Glutamatergic neuron (in vitro differentiated cells): ENCODE results near the gene PAX9. TPM values are rescaled to one million over a fixed set of nuclear protein-coding genes. Genes with fewer than 3 reads are reported as not detected.

Source experiments
- DNase-seq: peaks from one replicate; pipeline ENCODE4 v3.0.0; 2022
- H3K27ac Mint-ChIP-seq: one replicate; pipeline ENCODE4 v1.8.0; 2020; ENCODE audit warnings: mild to moderate bottlenecking, mixed read lengths, inconsistent platforms; ENCODE audit not compliant: unreplicated experiment
- H3K27me3 Mint-ChIP-seq: one replicate; pipeline ENCODE4 v1.8.0; 2020; ENCODE audit warnings: mild to moderate bottlenecking, moderate library complexity, mixed read lengths, inconsistent platforms; ENCODE audit not compliant: unreplicated experiment
- H3K36me3 Mint-ChIP-seq: one replicate; pipeline ENCODE4 v1.8.0; 2020; ENCODE audit warnings: mild to moderate bottlenecking, mixed read lengths, inconsistent platforms; ENCODE audit not compliant: unreplicated experiment
- H3K4me1 Mint-ChIP-seq: one replicate; pipeline ENCODE4 v1.8.0; 2020; ENCODE audit warnings: mild to moderate bottlenecking, low read depth, mixed read lengths, inconsistent platforms; ENCODE audit not compliant: unreplicated experiment
- H3K4me3 Mint-ChIP-seq: one replicate; pipeline ENCODE4 v1.8.0; 2020; ENCODE audit warnings: mild to moderate bottlenecking, mixed read lengths, inconsistent platforms; ENCODE audit not compliant: unreplicated experiment
- H3K9me3 Mint-ChIP-seq: one replicate; pipeline ENCODE4 v1.8.0; 2020; ENCODE audit warnings: mild to moderate bottlenecking, moderate library complexity, mixed read lengths, inconsistent platforms; ENCODE audit not compliant: unreplicated experiment
- CTCF ChIP-seq: fragments of 200-600 bp; sonication (generic); IDR thresholded peaks from one replicate; pipeline ENCODE4 v1.5.0; 2021; ENCODE audit not compliant: partially characterized antibody, unreplicated experiment
- total RNA-seq: library from RNA; stranded (reverse); fragmentation: NEBNext Ultra II Directional; extraction: Animal tissue kit (Norgen Biotek cat#: 25700); gene quantifications from one replicate; pipeline ENCODE4 v1.2.1, GENCODE V29; 2021; ENCODE audit not compliant: unreplicated experiment

Gene PAX9
- total RNA-seq, 1 donor from 2014 or later: not detected

- no peak overlapping the region for H3K27ac Mint-ChIP-seq
- no peak overlapping the region for H3K4me3 Mint-ChIP-seq
- H3K4me1 Mint-ChIP-seq: no peaks in the 10 kb centered on the region
- peaks cover 3% of the 10 kb centered on the region for H3K9me3 Mint-ChIP-seq
- peaks cover 11% of the 10 kb centered on the region for H3K36me3 Mint-ChIP-seq
- no peak for DNase-seq
- no peak for TF ChIP-seq CTCF
- H3K27me3 Mint-ChIP-seq: no peaks in the 10 kb centered on the region
These were observed 39.0 kb downstream of the PAX9 start for GRCh38 chr14:36700651-36701050.

GRCh38 chr14:36701132-36701531 is 39.5 kb downstream of the PAX9 start:
- TF ChIP-seq CTCF: no peak
- Mint-ChIP-seq H3K4me1 (no peaks in the 10 kb centered on the region), H3K4me3 (no peak overlapping the region), H3K36me3 (peaks cover 11% of the 10 kb centered on the region), H3K27me3 (no peaks in the 10 kb centered on the region), H3K27ac (no peak overlapping the region), H3K9me3 (peaks cover 3% of the 10 kb centered on the region)
- no peak for DNase-seq

GRCh38 chr14:36702474-36702873 is 40.8 kb downstream of the PAX9 start:
- H3K4me3 Mint-ChIP-seq: no peak overlapping the region
- no peaks in the 10 kb centered on the region for H3K4me1 Mint-ChIP-seq
- no peaks in the 10 kb centered on the region for H3K27me3 Mint-ChIP-seq
- H3K9me3 Mint-ChIP-seq: peaks cover 3% of the 10 kb centered on the region
- no peak for DNase-seq
- no peak overlapping the region for H3K27ac Mint-ChIP-seq
- no peak for TF ChIP-seq CTCF
- H3K36me3 Mint-ChIP-seq: peaks cover 11% of the 10 kb centered on the region

GRCh38 chr14:36707570-36707969 is 45.9 kb downstream of the PAX9 start:
- Mint-ChIP-seq H3K4me3 (no peak overlapping the region), H3K27ac (no peak overlapping the region), H3K9me3 (peaks cover 3% of the 10 kb centered on the region), H3K27me3 (no peaks in the 10 kb centered on the region), H3K36me3 (no peaks in the 10 kb centered on the region), H3K4me1 (no peaks in the 10 kb centered on the region)
- TF ChIP-seq CTCF: no peak
- DNase-seq: no peak

GRCh38 chr14:36713960-36714703 is 52.5 kb downstream of the PAX9 start:
- Mint-ChIP-seq H3K27me3 (no peaks in the 10 kb centered on the region), H3K4me1 (no peaks in the 10 kb centered on the region), H3K9me3 (no peaks in the 10 kb centered on the region), H3K36me3 (no peaks in the 10 kb centered on the region), H3K4me3 (no peak overlapping the region), H3K27ac (no peak overlapping the region)
- DNase-seq: no peak
- no peak for TF ChIP-seq CTCF
